ENCODE measurements around the gene HAP1.

GRCh38 chr17:41781404-41782110 is 47.1 kb upstream of the HAP1 start:
- no peak for TF ChIP-seq POLR2A (IDR thresholded peaks at IDR 0.05)
- no peak for TF ChIP-seq CTCF (IDR thresholded peaks at IDR 0.05)

All from esophagus squamous epithelium (tissue), 4 donors.